Activated naive CD8-positive, alpha-beta T cell treated with anti-CD3 and anti-CD28 coated beads for 36 hours (primary cell): Measurements from ENCODE around the gene ALDH16A1. TPM values are rescaled to one million over a fixed set of nuclear protein-coding genes. Genes with fewer than 3 reads are reported as not detected.

Source experiments
- DNase-seq: peaks from one replicate; pipeline ENCODE4 v3.0.0; 2021
- H3K27ac Mint-ChIP-seq: one replicate; pipeline ENCODE4 v1.8.0; 2022; ENCODE audit warnings: mild to moderate bottlenecking, moderate library complexity, mixed read lengths
- H3K27me3 Mint-ChIP-seq: one replicate; pipeline ENCODE4 v1.8.0; 2022; ENCODE audit warnings: mild to moderate bottlenecking, mixed read lengths
- H3K36me3 Mint-ChIP-seq: one replicate; pipeline ENCODE4 v1.8.0; 2021; ENCODE audit warnings: mild to moderate bottlenecking, mixed read lengths
- H3K4me1 Mint-ChIP-seq: one replicate; pipeline ENCODE4 v1.8.0; 2021; ENCODE audit warnings: mixed read lengths
- H3K4me3 Mint-ChIP-seq: one replicate; pipeline ENCODE4 v1.8.0; 2022; ENCODE audit warnings: mild to moderate bottlenecking, moderate library complexity, mixed read lengths
- H3K9me3 Mint-ChIP-seq: one replicate; pipeline ENCODE4 v1.8.0; 2022; ENCODE audit warnings: mixed read lengths
- total RNA-seq, 2 experiments: library from RNA; stranded (reverse); gene quantifications; one replicate each; pipeline ENCODE4 v1.2.3, GENCODE V29; 2021

ALDH16A1 gene
- total RNA-seq, 2 experiments from 2014 or later, result 34.4 to 42.0 TPM

- Mint-ChIP-seq H3K9me3 (no peaks in the 10 kb centered on the region), H3K27ac (no peak overlapping the region), H3K4me1 (peaks cover 25% of the 10 kb centered on the region), H3K4me3 (peak overlapping the region; percentile 2), H3K36me3 (no peaks in the 10 kb centered on the region), H3K27me3 (peaks cover 72% of the 10 kb centered on the region)
- no peak for DNase-seq
Measured at GRCh38 chr19:49420227-49420626, 32.8 kb upstream of the ALDH16A1 start.

DNA sequence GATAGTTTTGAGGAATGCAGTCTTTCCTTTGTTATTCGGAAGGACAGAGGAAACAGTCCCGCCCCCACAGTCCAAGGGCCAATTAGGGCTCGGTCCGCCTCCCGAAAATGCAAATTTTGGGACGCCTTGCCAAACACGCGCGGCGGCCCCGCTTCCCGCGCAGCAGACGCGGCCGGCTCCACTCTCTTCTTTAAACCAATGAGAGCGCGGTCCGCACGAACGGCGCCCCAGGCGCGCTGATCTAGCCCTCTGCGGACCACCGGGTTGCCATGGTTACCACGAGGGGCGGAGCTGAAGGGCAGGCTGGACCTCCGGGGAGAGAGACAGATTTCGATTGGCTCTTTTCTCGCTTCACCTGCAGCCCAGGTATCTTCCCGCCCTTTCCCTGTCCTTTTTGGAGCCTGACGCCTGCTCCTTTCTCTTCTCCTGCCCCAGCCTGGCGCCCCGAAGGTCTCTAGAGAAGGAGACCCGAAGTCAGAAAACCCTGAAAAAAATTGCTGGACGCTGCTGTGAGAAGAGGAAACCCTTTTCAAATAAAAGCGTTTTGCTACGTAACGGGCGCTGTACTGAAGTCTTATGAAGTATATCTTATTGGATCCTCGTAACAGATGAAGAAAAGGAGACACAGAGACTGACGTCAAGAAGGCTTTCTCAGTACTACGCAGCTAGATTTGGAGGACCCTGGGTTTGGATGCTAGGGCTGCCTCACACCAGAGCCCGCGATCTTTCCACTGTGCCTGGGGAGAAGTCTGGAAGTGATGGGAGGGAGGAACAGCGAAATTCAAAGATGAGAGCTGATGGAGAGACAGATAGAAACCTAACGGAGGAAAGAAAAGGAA, 31.8 kb upstream of the ALDH16A1 start:
- peaks cover 82% of the 10 kb centered on the region for H3K27me3 Mint-ChIP-seq
- no peaks in the 10 kb centered on the region for H3K9me3 Mint-ChIP-seq
- peak overlapping the region; percentile 47 for H3K4me3 Mint-ChIP-seq
- DNase-seq, result peak; percentile 52
- no peak overlapping the region for H3K27ac Mint-ChIP-seq
- peaks cover 25% of the 10 kb centered on the region for H3K4me1 Mint-ChIP-seq
- no peaks in the 10 kb centered on the region for H3K36me3 Mint-ChIP-seq

- Mint-ChIP-seq H3K4me1 (peaks cover 28% of the 10 kb centered on the region), H3K36me3 (no peaks in the 10 kb centered on the region), H3K27ac (no peak overlapping the region), H3K27me3 (peaks cover 88% of the 10 kb centered on the region), H3K9me3 (no peaks in the 10 kb centered on the region), H3K4me3 (no peak overlapping the region)
- DNase-seq, result no peak
Measured at GRCh38 chr19:49421878-49422202, 31.2 kb upstream of the ALDH16A1 start.

GRCh38 chr19:49422407-49423070, 30.5 kb upstream of the ALDH16A1 start:
- peak; percentile 67 for DNase-seq
- Mint-ChIP-seq H3K27ac (no peak overlapping the region), H3K36me3 (no peaks in the 10 kb centered on the region), H3K4me1 (peaks cover 32% of the 10 kb centered on the region), H3K27me3 (peaks cover 90% of the 10 kb centered on the region), H3K4me3 (peak overlapping the region; percentile 63), H3K9me3 (no peaks in the 10 kb centered on the region)

GRCh38 chr19:49423071-49423984, 29.7 kb upstream of the ALDH16A1 start, which contains the start of gene PTH2:
TSS of gene PTH2 (minus strand) at chr19:49423441. CDS start at chr19:49423339, 102 bp downstream.
- DNase-seq, result no peak
- Mint-ChIP-seq H3K9me3 (no peaks in the 10 kb centered on the region), H3K4me3 (peak within 1 kb of the TSS; percentile 63), H3K4me1 (peaks cover 36% of the 10 kb centered on the region), H3K36me3 (no peaks in the 10 kb centered on the region), H3K27ac (no peak within 1 kb of the TSS), H3K27me3 (peaks cover 96% of the 10 kb centered on the region)

DNA sequence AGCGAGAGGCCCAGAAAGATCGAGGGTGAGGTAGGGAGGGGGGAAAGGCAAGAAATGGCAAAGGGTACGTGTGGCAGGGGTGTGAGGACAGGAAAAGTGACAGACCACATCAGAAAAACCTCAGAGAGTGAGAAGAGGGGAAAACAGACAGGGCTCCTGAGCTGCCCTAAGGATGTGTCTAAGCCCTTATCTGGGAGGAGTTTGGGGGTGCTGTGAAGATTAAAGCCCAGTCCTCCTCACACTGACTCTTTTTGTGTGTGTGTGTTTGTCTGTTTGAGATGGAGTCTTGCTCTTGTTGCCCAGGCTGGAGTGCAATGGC, 29.1 kb upstream of the ALDH16A1 start:
- peaks cover 39% of the 10 kb centered on the region for H3K4me1 Mint-ChIP-seq
- peak overlapping the region; percentile 1 for H3K4me3 Mint-ChIP-seq
- H3K9me3 Mint-ChIP-seq, result no peaks in the 10 kb centered on the region
- no peaks in the 10 kb centered on the region for H3K36me3 Mint-ChIP-seq
- H3K27me3 Mint-ChIP-seq, result peaks cover 97% of the 10 kb centered on the region
- DNase-seq, result peak; percentile 13
- no peak overlapping the region for H3K27ac Mint-ChIP-seq

- no peaks in the 10 kb centered on the region for H3K36me3 Mint-ChIP-seq
- H3K27me3 Mint-ChIP-seq, result peaks cover 97% of the 10 kb centered on the region
- no peak for DNase-seq
- H3K9me3 Mint-ChIP-seq, result no peaks in the 10 kb centered on the region
- no peak within 1 kb of the TSS for H3K27ac Mint-ChIP-seq
- no peak within 1 kb of the TSS for H3K4me3 Mint-ChIP-seq
- peaks cover 43% of the 10 kb centered on the region for H3K4me1 Mint-ChIP-seq
Measured at GRCh38 chr19:49425178-49425577, 27.8 kb upstream of the ALDH16A1 start, which contains the start of gene GFY. TSS of gene GFY (plus strand) at chr19:49425388. CDS start at chr19:49426431, 1,043 bp downstream.

- no peaks in the 10 kb centered on the region for H3K9me3 Mint-ChIP-seq
- H3K27ac Mint-ChIP-seq, result no peak overlapping the region
- no peak overlapping the region for H3K4me3 Mint-ChIP-seq
- no peaks in the 10 kb centered on the region for H3K36me3 Mint-ChIP-seq
- peaks cover 39% of the 10 kb centered on the region for H3K4me1 Mint-ChIP-seq
- DNase-seq, result peak; percentile 40
- peaks cover 97% of the 10 kb centered on the region for H3K27me3 Mint-ChIP-seq
Measured at GRCh38 chr19:49425922-49426592, 27.0 kb upstream of the ALDH16A1 start.

- Mint-ChIP-seq H3K9me3 (no peaks in the 10 kb centered on the region), H3K4me1 (peaks cover 36% of the 10 kb centered on the region), H3K27me3 (peaks cover 97% of the 10 kb centered on the region), H3K4me3 (no peak overlapping the region), H3K36me3 (no peaks in the 10 kb centered on the region), H3K27ac (no peak overlapping the region)
- no peak for DNase-seq
Measured at GRCh38 chr19:49427339-49427738, 25.7 kb upstream of the ALDH16A1 start.

GRCh38 chr19:49427855-49428546, 25.0 kb upstream of the ALDH16A1 start:
- Mint-ChIP-seq H3K27ac (no peak overlapping the region), H3K36me3 (no peaks in the 10 kb centered on the region), H3K4me3 (peak overlapping the region; percentile 42), H3K4me1 (peaks cover 32% of the 10 kb centered on the region), H3K27me3 (peaks cover 98% of the 10 kb centered on the region), H3K9me3 (no peaks in the 10 kb centered on the region)
- peak; percentile 34 for DNase-seq

- DNase-seq, result no peak
- Mint-ChIP-seq H3K4me1 (peaks cover 30% of the 10 kb centered on the region), H3K9me3 (no peaks in the 10 kb centered on the region), H3K36me3 (no peaks in the 10 kb centered on the region), H3K27ac (no peak overlapping the region), H3K27me3 (peaks cover 100% of the 10 kb centered on the region), H3K4me3 (no peak overlapping the region)
Measured at GRCh38 chr19:49428547-49429451, 24.2 kb upstream of the ALDH16A1 start.

DNA sequence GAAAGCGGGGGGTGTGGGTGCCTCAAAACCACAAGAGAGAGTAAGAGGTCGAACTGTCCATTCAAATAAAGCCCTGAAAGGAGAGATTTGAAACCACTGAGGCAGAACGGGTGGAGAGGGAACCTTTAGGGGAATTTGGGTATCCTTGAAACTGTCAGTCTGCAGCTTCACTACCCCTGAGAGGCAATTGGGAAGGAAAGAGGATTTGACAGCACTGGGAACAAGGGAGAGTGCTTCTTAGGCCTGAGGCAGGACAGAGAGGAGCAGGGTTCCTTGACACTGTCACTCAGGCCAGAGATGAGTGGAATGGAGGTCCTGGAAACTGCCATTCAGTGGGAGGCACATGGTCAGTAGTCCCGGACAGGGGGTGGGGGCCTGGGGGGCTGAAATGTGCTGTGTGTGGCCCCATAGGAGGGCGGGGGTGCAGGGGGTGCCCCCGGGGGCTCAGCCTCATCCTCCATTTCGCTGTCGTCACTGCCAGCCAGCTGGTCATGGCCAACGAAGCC, 22.8 kb upstream of the ALDH16A1 start:
- no peak for DNase-seq
- H3K9me3 Mint-ChIP-seq, result no peaks in the 10 kb centered on the region
- H3K27ac Mint-ChIP-seq, result no peak overlapping the region
- H3K4me3 Mint-ChIP-seq, result no peak overlapping the region
- peaks cover 26% of the 10 kb centered on the region for H3K4me1 Mint-ChIP-seq
- H3K27me3 Mint-ChIP-seq, result peaks cover 100% of the 10 kb centered on the region
- no peaks in the 10 kb centered on the region for H3K36me3 Mint-ChIP-seq

GRCh38 chr19:49430678-49431329, 22.2 kb upstream of the ALDH16A1 start:
- no peak overlapping the region for H3K4me3 Mint-ChIP-seq

More at GRCh38 chr19:49430678-49431329, 22.2 kb upstream of the ALDH16A1 start:
- Mint-ChIP-seq H3K4me1 (peaks cover 26% of the 10 kb centered on the region), H3K36me3 (no peaks in the 10 kb centered on the region), H3K27ac (no peak overlapping the region), H3K9me3 (no peaks in the 10 kb centered on the region), H3K27me3 (peaks cover 100% of the 10 kb centered on the region)
- DNase-seq, result peak; percentile 38
